HG03095 (cell line): ENCODE measurements around the gene HOXC11.

Experiments
- ATAC-seq: cut with Tn5 transposase; IDR thresholded peaks from one replicate; pipeline ENCODE4 v1.9.1; 2021; ENCODE audit warnings: moderate library complexity; ENCODE audit not compliant: unreplicated experiment

Gene HOXC11

DNA sequence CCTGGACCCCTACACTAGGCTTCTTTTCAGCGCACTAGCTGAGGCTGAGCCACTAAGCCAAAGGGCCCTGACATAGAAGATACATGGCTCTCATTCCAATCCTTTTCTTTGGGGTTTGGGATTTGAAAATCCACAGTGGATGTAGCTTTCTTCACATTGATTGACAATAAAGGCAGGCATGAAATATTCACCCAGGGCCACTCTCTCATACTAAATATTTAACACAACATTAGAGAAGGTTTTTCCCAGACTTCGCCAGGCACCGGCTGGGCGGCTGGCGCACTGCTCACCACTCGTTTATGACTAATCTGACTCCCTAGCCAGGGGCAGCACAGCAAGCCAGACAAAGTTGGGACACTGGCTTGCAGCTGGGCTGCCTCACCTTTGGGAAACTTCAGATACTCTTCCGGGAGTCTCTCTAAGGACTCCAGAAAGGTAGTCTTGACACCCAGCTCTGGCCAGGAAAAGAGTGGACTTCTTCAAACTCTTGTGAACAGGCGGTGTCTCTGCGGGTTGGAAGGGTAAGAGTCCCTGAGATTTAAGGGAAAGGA, 699 bp upstream of the HOXC11 start:
- ATAC-seq: no peak

DNA sequence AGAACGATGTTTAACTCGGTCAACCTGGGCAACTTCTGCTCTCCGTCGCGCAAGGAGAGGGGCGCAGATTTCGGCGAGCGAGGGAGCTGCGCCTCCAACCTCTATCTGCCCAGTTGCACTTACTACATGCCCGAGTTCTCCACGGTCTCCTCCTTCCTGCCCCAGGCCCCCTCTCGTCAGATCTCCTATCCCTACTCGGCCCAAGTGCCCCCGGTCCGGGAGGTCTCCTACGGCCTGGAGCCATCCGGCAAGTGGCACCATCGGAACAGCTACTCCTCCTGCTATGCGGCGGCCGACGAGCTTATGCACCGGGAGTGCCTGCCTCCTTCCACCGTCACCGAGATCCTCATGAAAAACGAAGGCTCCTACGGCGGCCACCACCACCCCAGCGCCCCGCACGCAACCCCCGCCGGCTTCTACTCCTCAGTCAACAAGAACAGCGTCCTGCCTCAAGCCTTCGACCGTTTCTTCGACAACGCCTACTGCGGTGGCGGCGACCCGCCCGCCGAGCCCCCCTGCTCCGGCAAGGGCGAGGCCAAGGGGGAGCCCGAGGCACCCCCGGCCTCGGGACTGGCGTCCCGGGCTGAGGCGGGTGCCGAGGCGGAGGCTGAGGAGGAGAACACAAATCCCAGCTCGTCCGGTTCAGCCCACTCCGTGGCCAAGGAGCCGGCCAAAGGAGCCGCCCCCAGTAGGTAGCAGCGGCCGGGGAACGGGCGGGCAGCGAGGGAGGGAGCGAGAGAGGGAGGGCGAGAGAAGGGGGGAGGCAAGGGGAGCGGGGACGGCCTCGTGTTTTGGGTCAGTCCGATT, 513 bp downstream of the HOXC11 start:
- no peak for ATAC-seq

DNA sequence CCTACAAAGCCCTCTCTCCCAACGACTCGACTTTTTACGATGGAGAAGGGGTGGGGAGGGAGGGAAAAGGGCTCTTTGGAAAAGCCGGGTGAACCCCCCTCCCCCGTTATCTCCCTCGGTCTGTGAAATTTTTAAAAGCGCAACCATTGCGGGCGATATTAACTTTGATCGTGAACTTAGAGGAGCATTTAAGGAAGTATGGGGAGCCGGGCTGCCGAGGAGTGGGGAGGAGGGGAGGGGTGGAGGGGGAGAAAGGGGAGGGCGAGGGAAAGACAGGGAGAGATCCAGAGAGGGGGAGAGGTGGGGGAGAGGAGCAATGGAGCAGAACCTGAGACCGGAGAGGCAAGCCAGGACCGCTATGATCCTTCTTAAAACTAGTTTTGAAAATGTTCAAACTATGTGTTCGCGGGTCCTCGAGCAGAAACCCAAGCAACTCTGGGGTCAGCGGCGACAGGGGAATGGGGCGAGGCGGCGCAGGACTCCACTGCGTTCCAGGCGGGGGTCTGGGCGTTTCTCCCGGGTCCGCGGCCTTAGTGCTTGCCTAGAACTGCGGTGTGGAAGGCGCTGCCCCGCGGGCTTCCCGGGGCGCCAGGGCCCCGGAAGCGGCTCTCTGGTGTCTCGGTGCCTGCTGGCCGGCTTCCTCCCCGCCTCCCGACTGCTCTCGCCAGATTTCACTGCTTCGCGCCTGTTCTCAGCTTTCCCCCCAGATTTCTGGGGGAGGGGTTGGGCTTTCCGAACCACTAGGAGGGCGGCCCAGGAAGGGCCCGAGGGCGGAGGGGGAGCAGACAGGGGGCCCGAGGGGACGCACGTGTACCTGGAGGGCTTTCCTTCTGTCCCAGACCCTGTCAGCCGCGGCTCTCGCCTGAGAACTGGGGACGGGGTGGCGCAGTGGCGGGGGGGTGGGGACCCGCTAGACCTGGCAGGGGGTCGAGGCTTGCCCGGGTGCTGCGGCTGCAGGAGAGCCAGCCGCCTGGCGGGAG, 1.4 kb downstream of the HOXC11 start, which contains the start of gene HOTAIR:
TSS of gene HOTAIR (minus strand) at position 871 of the 980 bp plus-strand sequence.
- no peak for ATAC-seq

DNA sequence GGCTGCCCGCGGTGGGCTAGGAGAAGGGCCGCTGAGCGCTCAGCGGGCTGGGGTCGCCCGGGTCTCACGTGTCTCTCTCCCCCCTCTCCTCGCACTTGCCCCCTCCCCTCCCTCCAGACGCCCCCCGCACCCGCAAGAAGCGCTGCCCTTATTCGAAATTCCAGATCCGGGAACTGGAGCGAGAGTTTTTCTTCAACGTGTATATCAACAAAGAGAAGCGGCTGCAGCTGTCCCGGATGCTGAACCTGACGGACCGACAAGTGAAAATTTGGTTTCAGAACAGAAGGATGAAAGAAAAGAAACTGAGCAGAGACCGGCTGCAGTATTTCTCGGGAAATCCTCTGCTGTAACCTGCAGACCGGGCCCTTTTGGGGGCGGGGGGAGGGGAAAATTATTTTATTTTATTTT, 2.1 kb downstream of the HOXC11 start:
- no peak for ATAC-seq

DNA sequence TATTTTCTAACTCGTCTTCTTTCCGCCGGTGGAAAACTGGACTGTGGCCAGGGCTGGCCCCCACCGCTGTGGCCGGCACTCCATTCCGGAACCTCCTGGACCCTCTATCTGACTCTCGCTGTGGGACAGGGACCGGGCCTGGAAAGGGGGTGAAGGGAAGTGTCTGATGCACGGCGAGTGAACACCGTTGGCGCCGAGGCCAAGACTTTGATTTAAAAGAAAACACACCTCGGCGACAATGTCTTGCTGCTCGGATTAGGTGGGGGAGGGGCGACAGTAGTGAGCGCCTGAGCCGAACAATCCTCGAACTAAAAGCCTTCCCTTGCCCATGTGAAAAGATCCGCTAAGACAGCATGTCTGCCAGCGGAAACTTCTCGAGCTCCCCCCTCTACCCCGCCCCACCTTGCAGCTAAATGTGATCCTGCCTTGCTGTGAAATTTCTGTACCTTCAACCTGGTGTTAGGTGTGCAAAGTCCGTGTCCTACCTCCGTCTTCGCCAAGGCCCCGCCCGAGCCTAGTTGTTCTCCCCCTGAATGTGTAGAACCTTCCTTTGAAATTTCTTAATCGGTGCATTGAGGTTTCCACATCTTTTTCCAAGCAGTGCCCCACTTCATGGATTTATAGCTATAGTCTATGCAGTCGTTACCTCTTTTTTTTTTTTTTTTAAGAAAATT, 2.7 kb downstream of the HOXC11 start:
- ATAC-seq: no peak

- ATAC-seq: no peak
Observed at GRCh38 chr12:53976172-53976822, 3.4 kb downstream of the HOXC11 start.

DNA sequence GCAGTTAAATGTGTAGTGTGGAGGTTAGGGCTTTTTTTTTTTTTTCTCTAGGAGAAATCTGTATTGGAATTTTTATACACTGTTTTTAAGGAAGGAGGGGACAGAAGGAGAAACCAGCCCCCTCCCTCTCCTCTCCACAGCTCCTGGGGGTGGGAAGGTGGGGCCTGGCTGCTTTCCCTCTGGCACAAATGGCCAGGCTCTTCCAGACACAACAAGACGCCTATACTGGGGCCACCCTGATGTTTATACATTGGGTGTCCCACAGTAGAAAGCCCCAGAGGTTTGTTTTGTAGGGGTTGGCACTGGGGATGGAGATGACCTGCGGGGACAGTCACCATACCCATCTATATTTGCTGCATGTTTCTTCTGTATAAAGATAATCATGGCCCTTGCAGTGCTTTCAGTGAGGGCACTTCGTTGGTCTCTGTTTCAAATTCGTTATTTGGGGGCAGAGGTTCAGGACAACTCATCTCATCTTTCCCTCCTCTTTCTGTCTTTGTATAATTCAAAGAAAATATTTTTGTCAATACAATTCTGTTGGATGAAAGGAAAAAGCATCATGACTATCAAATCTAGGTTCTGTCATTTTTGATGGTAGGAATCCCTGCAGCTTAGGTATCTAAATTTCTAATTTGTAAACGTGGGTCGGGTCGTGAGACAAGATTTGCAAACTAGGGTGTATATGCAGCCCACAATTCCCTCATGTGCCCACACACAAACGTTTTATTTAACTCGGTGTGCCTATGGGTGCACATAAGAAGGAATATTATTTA, 4.1 kb downstream of the HOXC11 start:
- ATAC-seq: no peak

- no peak for ATAC-seq
Observed at GRCh38 chr12:53977596-53978445, 4.9 kb downstream of the HOXC11 start.

- ATAC-seq: no peak
Observed at GRCh38 chr12:53978477-53979356, 5.8 kb downstream of the HOXC11 start.

GRCh38 chr12:53980104-53980801, 7.3 kb downstream of the HOXC11 start:
- no peak for ATAC-seq

DNA sequence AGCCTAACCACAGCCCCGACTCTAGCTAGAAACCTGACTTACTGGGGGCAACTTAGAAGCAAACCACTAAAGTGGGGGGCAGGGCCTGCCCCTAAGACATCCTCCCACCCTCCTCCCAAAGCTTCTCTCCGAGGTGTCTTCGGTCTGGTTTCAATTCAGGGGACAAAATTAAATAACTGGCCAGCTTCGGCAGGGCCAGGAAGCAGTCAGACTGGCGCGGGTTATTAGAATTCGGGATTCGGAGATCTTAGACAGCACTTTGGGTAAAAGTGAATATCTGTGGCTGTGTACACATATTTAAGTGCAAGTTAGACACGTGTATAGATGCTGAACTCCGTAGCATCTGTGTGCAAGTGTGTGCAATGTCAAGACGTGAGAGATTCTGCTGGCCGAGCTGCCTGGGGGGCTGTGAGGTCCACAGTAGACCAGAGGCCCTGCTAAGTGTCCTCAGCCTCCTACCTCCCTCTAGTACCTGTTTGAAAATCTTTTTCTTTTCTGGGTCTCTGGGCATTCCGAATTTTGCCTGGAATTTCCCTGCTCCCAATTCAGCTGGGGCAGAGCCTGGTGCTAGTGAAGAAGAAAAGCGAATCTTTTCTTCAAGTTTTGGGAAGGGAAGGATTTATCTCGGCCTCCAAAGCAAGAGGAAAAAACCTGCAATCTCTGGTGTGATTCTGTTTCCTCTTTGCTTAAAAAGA, 8.0 kb downstream of the HOXC11 start:
- ATAC-seq: no peak

DNA sequence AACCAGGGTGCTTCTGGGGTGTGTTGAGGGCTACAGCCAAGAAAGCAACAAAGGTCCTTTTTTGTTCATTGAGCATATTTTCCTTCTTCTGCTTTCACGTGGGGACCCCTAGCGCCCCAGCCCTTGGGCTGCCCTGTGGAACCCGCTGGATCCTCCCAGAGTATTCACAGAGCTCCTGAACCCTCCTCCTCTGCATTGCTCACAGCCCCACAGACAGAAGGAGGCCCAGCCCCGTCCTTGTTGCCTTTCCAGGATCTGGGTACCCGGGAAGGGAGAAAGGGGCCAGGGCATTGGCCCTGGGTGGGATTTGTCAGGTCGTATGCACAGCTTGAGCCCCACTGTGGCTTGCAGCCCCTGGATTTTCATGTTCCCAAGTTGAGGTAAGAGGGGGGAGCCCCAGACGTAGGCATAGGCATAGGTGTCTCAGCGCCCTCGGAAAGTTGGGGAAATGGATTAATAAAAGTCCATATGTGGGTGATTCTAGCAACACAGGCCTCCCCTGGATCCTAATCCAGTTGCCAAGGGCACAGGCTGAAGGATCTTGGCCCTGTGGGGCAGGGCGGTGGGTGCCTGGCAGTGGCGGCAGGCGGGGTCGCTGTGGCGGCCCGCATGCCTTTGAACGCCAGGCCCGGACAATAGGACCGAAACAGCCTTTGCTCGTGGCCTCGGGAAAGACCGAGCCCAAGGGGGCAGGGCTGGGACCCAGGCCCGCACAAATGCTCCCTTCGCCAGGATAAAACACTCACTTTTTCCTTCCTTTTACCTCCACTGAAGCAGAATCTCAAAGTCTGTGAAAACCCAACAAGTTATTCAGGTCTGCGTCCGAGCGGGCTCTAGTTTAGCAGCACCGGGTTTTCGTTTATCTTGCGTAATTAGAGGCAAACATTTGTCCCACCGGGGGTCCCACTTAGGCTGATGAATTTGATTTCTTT, 9.0 kb downstream of the HOXC11 start:
- no peak for ATAC-seq

GRCh38 chr12:53982648-53983567, 10.0 kb downstream of the HOXC11 start:
- no peak for ATAC-seq

GRCh38 chr12:53983568-53983949, 10.6 kb downstream of the HOXC11 start:
- ATAC-seq: no peak
